Right lobe of liver (tissue), 6 donors: Measurements from ENCODE around the gene PCBP4. TPM values are rescaled to one million over a fixed set of nuclear protein-coding genes. Genes with fewer than 3 reads are reported as not detected.

ENCODE experiments used
- ATAC-seq, 4 donors: fragments of 200-7000 bp; cut with Tn5 transposase; one replicate each; pipeline ENCODE4 v1.9.1; 2020; ENCODE audit warnings: mild to moderate bottlenecking in 4 of 4, moderate library complexity in 4 of 4
- DNase-seq, 3 donors: peaks; one replicate each; pipeline ENCODE4 v3.0.0-alpha.2; 2020
- H3K27ac ChIP-seq, 3 donors: fragments of 200-600 bp; one replicate each; pipeline ENCODE4 v1.8.0; 2022
- H3K27me3 ChIP-seq, 2 donors: fragments of 200-600 bp; one replicate each; pipeline ENCODE4 v1.8.0; 2022
- H3K36me3 ChIP-seq, 4 donors: fragments of 200-600 bp; sonication (generic) in 1 of 4; one replicate each; pipeline versions ENCODE4 v1.5.1 to v1.8.0; 2017 to 2022; ENCODE audit warnings: control low read depth in 1 of 4
- H3K4me1 ChIP-seq, 4 donors: fragments of 200-600 bp; sonication (generic) in 1 of 4; one replicate each; pipeline versions ENCODE4 v1.5.1 to v1.8.0; 2017 to 2022; ENCODE audit warnings: control low read depth in 1 of 4
- H3K4me3 ChIP-seq, 3 donors: fragments of 200-600 bp; one replicate each; pipeline ENCODE4 v1.8.0; 2022
- H3K9me3 ChIP-seq, 4 donors: fragments of 200-600 bp; sonication (generic) in 1 of 4; one replicate each; pipeline versions ENCODE4 v1.5.1 to v1.8.0; 2017 to 2022; ENCODE audit warnings: control low read depth in 1 of 4
- POLR2A ChIP-seq: fragments of 450-650 bp; IDR thresholded peaks from one replicate; pipeline ENCODE4 v1.6.1; 2017; ENCODE audit warnings: antibody characterized with exemption, mild to moderate bottlenecking
- WGBS: methylation state at CpG from one replicate; pipeline ENCODE4 v1.1.6; 2018; ENCODE audit warnings: low coverage, low lambda C conversion rate; ENCODE audit not compliant: insufficient coverage; ENCODE audit errors: missing lambda C conversion rate; 5-methylcytosine and 5-hydroxymethylcytosine counted together
- intact Hi-C, 2 donors: fragments of 100-400 bp; cut with DNase I; formaldehyde crosslinking; loops; one replicate each; pipeline versions ENCODE4 v1.11.2 to v1.14.1; 2022
- small RNA-seq, 2 experiments: library from RNA; depleted of rRNA; stranded (forward); fragments of <200 nt; gene quantifications; one replicate each; pipeline ENCODE3, GENCODE V24; 2016
- total RNA-seq, 6 experiments: library from RNA; depleted of rRNA in 2 of 6; stranded (reverse); fragments of >200 nt in 2 of 6; fragmentation: NEBNext Ultra II Directional in 3 of 6; extraction: Animal tissue kit (Norgen Biotek cat#: 25700) in 3 of 6; gene quantifications; one replicate each; pipeline versions ENCODE4 v1.1.0 to v1.2.4, GENCODE V29; 2016 to 2023
- TF ChIP-seq, protein P1 (sequence below), 4 donors: fragments of 200-600 bp in 3 of 4; fragments of 450-650 bp in 1 of 4; IDR thresholded peaks; one replicate each; pipeline versions ENCODE4 v1.5.1 to v1.8.0; 2016 to 2022; ENCODE audit warnings: antibody characterized with exemption in 4 of 4, mild to moderate bottlenecking in 2 of 4
- donor health status: DM: no; HTN: yes; CAD: no.
- donor health status: DM: no; HTN: no; CAD: no.
- donor health status: DM: no; HTN: no; CAD: no.
- donor health status: DM: no; HTN: yes; CAD: no.
- donor health status: DM: no; HTN: yes; CAD: no.

Gene PCBP4
- total RNA-seq, 6 experiments from 2014 or later, result 6.5 to 19.2 (median 11.7) TPM

GRCh38 chr3:51908026-51908425 is 59.2 kb downstream of the PCBP4 start:
- no peak overlapping the region for H3K4me3 ChIP-seq

More at GRCh38 chr3:51908026-51908425, 59.2 kb downstream of the PCBP4 start:
- WGBS, result 28% methylated on average over 3 of the region's 4 CpGs
- TF ChIP-seq POLR2A, result no peak
- TF ChIP-seq, protein P1, sequence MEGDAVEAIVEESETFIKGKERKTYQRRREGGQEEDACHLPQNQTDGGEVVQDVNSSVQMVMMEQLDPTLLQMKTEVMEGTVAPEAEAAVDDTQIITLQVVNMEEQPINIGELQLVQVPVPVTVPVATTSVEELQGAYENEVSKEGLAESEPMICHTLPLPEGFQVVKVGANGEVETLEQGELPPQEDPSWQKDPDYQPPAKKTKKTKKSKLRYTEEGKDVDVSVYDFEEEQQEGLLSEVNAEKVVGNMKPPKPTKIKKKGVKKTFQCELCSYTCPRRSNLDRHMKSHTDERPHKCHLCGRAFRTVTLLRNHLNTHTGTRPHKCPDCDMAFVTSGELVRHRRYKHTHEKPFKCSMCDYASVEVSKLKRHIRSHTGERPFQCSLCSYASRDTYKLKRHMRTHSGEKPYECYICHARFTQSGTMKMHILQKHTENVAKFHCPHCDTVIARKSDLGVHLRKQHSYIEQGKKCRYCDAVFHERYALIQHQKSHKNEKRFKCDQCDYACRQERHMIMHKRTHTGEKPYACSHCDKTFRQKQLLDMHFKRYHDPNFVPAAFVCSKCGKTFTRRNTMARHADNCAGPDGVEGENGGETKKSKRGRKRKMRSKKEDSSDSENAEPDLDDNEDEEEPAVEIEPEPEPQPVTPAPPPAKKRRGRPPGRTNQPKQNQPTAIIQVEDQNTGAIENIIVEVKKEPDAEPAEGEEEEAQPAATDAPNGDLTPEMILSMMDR (IDR thresholded peaks at IDR 0.05), result no peak
- no peaks in the 10 kb centered on the region for H3K9me3 ChIP-seq
- H3K36me3 ChIP-seq, result no peaks in the 10 kb centered on the region
- H3K4me1 ChIP-seq, result no peaks in the 10 kb centered on the region
- no peak overlapping the region for H3K27ac ChIP-seq
- ATAC-seq, result no peak
- DNase-seq, result no peak
- intact Hi-C loops, result no loop called here
- H3K27me3 ChIP-seq, result no peaks in the 10 kb centered on the region

Small RNA genes within 50 kb of the gene (small RNA-seq; reads per million reads assigned to genes)
- 0 reads per million in 2 experiments for gene AC115284.1

Other genes with a start within 250 kb of the PCBP4 start
- not detected for gene IQCF6, start 188.2 kb downstream of the PCBP4 start, total RNA-seq
- not detected for gene IQCF2, start 105.8 kb downstream of the PCBP4 start, total RNA-seq
- gene IQCF5, start 91.9 kb downstream of the PCBP4 start, total RNA-seq, result not detected
- gene IQCF1, start 64.1 kb downstream of the PCBP4 start, total RNA-seq, result not detected
- gene RRP9, start 25.6 kb downstream of the PCBP4 start, total RNA-seq, result 10 to 100 TPM in 1 of 6 experiments, 1 to 10 TPM in 5; 5.2 to 10.8 (median 7.6) TPM
- 10 to 100 TPM; 13.5 to 19.4 (median 16.0) TPM for gene PARP3, start 25.1 kb downstream of the PCBP4 start, total RNA-seq
- gene GPR62, start 12.1 kb downstream of the PCBP4 start, total RNA-seq, result under 1 TPM in 2 of 6 experiments, not detected in 4; 0.18 to 0.37 TPM
- gene ABHD14B, start 6.6 kb upstream of the PCBP4 start, total RNA-seq, result 100 to 1,000 TPM in 4 of 6 experiments, 10 to 100 TPM in 2; 62.9 to 126 (median 109) TPM
- 10 to 100 TPM in 4 of 6 experiments, 1 to 10 TPM in 2; 8.3 to 22.2 (median 15.1) TPM for gene ABHD14A, start 7.6 kb upstream of the PCBP4 start, total RNA-seq
- gene ACY1, start 16.1 kb upstream of the PCBP4 start, total RNA-seq, result 100 to 1,000 TPM; 223 to 479 (median 297) TPM
- gene RPL29, start 28.4 kb upstream of the PCBP4 start, total RNA-seq, result 100 to 1,000 TPM; 396 to 971 (median 447) TPM
- 1 to 10 TPM; 3.0 to 4.2 (median 3.5) TPM for gene DUSP7, start 89.1 kb upstream of the PCBP4 start, total RNA-seq
- 1 to 10 TPM; 2.0 to 4.3 (median 3.2) TPM for gene POC1A, start 187.0 kb upstream of the PCBP4 start, total RNA-seq
- gene ALAS1, start 230.7 kb upstream of the PCBP4 start, total RNA-seq, result 100 to 1,000 TPM in 4 of 6 experiments, 10 to 100 TPM in 2; 73.4 to 783 (median 147) TPM